ENCODE results near the gene CRKL.

Gene CRKL

DNA sequence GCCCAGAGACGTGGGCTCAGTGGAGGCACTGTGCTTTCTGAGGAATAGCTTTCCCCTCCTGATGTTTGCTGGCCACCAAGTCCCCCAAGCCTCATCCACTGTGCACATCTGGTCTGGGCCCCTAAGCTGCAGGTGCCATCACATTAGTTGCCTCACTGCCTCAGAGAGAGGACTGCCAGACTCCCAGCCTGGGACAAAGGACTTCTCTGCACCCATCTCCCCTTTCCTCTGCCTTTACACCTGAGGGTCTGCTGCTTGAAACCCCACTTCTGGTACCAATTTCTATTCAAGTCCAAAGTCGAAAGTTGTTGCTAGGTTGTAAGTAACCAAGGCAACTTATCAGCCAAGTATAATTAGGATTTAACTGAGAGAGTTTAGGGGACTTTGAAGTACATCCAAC, 61.2 kb downstream of the CRKL start (continued):
- TF ChIP-seq ZNF530 (tag by site-specific recombination; IDR thresholded peaks at IDR 0.05; ENCODE audit: low read depth): no peak

DNA sequence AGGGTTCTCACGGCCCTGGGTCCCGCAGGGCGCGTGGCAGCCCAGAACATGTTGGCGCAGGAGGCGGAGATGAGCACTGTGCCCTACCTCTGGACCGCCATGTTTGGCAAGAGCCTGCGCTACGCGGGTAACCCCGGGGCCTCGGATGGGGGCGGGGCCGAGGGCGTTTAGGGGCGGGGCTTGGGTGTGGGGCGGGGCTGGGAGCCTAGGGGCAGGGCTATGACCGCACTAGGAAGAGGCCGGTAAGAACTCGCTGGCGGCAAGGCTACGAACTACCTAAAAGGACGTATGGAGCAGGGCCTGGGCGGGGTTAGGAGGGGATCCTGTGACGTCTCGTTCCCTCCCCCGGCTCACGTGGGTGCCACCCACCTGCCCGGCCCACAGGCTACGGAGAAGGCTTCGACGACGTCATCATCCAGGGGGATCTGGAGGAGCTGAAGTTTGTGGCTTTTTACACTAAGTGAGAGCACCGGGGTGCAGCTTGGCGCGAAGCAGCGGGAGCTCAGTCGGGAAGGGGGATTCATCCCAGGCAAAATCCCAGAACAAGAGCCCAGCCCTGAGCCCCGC, 62.1 kb downstream of the CRKL start:
- no peak overlapping the region for H3K4me3 ChIP-seq (ENCODE audit: low read depth, low read length)
- no peaks in the 10 kb centered on the region for H3K4me1 ChIP-seq (ENCODE audit: control insufficient read depth, insufficient read depth, low read length)
- POLR2A ChIA-PET: interaction anchor here (0.5 to 3.7 kb wide), 3 partner anchors 8 to 23 kb away, joined by 3 to 80 read pairs (median 4); partner anchors contain the start of gene THAP7
- H3K9me3 ChIP-seq (ENCODE audit: control insufficient read depth, insufficient read depth, low read depth, low read length): no peaks in the 10 kb centered on the region
- CTCF ChIA-PET: no interaction called here
- H3K36me3 ChIP-seq (ENCODE audit: control insufficient read depth in 2 of 2, insufficient read depth in 1 of 2, low read length in 2 of 2): peaks cover 0 to 12% of the 10 kb centered on the region in 2 experiments; a peak in 1 of 3 replicates
- H3K27ac ChIP-seq (ENCODE audit: extremely low read depth, low read depth, low read length): no peak overlapping the region
- TF ChIP-seq GLI4 (tag by site-specific recombination; IDR thresholded peaks at IDR 0.05): no peak
- no peak for TF ChIP-seq ZBTB7A (tag by site-specific recombination; IDR thresholded peaks at IDR 0.05; ENCODE audit: low read depth)
- TF ChIP-seq OVOL3 (tag by site-specific recombination; IDR thresholded peaks at IDR 0.05): no peak
- peak; percentile 48; the same call in 1 of the 2 replicates for TF ChIP-seq EGR2 (tag by site-specific recombination; IDR thresholded peaks at IDR 0.05; ENCODE audit: low read depth)
- TF ChIP-seq ZNF48 (tag by site-specific recombination; IDR thresholded peaks at IDR 0.05): no peak
- TF ChIP-seq, protein P1, sequence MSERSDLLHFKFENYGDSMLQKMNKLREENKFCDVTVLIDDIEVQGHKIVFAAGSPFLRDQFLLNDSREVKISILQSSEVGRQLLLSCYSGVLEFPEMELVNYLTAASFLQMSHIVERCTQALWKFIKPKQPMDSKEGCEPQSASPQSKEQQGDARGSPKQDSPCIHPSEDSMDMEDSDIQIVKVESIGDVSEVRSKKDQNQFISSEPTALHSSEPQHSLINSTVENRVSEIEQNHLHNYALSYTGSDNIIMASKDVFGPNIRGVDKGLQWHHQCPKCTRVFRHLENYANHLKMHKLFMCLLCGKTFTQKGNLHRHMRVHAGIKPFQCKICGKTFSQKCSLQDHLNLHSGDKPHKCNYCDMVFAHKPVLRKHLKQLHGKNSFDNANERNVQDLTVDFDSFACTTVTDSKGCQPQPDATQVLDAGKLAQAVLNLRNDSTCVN (tag by site-specific recombination; optimal IDR thresholded peaks at IDR 0.05): no peak
- no peak for TF ChIP-seq ZNF223 (tag by site-specific recombination; IDR thresholded peaks at IDR 0.05)
- TF ChIP-seq ZNF626 (tag by site-specific recombination; IDR thresholded peaks at IDR 0.05): no peak
- TF ChIP-seq, protein P2, sequence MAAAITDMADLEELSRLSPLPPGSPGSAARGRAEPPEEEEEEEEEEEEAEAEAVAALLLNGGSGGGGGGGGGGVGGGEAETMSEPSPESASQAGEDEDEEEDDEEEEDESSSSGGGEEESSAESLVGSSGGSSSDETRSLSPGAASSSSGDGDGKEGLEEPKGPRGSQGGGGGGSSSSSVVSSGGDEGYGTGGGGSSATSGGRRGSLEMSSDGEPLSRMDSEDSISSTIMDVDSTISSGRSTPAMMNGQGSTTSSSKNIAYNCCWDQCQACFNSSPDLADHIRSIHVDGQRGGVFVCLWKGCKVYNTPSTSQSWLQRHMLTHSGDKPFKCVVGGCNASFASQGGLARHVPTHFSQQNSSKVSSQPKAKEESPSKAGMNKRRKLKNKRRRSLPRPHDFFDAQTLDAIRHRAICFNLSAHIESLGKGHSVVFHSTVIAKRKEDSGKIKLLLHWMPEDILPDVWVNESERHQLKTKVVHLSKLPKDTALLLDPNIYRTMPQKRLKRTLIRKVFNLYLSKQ (tag by site-specific recombination; IDR thresholded peaks at IDR 0.05; ENCODE audit: borderline replicate concordance): no peak
- TF ChIP-seq ZNF341 (tag by site-specific recombination; IDR thresholded peaks at IDR 0.05; ENCODE audit: low read depth): no peak
- no peak for TF ChIP-seq ZNF677 (tag by site-specific recombination; IDR thresholded peaks at IDR 0.05)
- TF ChIP-seq ZEB2 (tag by site-specific recombination; IDR thresholded peaks at IDR 0.05): no peak
- TF ChIP-seq ZNF600 (tag by site-specific recombination; IDR thresholded peaks at IDR 0.05): no peak
- no peak for TF ChIP-seq ZNF501 (tag by site-specific recombination; IDR thresholded peaks at IDR 0.05)
- TF ChIP-seq, protein P3, sequence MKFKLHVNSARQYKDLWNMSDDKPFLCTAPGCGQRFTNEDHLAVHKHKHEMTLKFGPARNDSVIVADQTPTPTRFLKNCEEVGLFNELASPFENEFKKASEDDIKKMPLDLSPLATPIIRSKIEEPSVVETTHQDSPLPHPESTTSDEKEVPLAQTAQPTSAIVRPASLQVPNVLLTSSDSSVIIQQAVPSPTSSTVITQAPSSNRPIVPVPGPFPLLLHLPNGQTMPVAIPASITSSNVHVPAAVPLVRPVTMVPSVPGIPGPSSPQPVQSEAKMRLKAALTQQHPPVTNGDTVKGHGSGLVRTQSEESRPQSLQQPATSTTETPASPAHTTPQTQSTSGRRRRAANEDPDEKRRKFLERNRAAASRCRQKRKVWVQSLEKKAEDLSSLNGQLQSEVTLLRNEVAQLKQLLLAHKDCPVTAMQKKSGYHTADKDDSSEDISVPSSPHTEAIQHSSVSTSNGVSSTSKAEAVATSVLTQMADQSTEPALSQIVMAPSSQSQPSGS (tag by site-specific recombination; IDR thresholded peaks at IDR 0.05; ENCODE audit: low read depth): peak; percentile 90
- no peak for TF ChIP-seq ZNF521 (tag by site-specific recombination; IDR thresholded peaks at IDR 0.05)
- TF ChIP-seq SCRT2 (tag by site-specific recombination; IDR thresholded peaks at IDR 0.05): no peak
- no peak for TF ChIP-seq ZNF610 (tag by site-specific recombination; IDR thresholded peaks at IDR 0.05; ENCODE audit: borderline replicate concordance)
- no peak for TF ChIP-seq ZNF292 (tag by site-specific recombination; IDR thresholded peaks at IDR 0.05; ENCODE audit: borderline replicate concordance, low read depth)
- TF ChIP-seq ZFHX2 (tag by site-specific recombination; conservative IDR thresholded peaks at IDR 0.05): peak; percentile 72
- no peak for TF ChIP-seq SP2 (tag by site-specific recombination; IDR thresholded peaks at IDR 0.05)
- no peak for TF ChIP-seq ZBTB20 (tag by site-specific recombination; IDR thresholded peaks at IDR 0.05)
- no peak for TF ChIP-seq ZNF660 (tag by site-specific recombination; IDR thresholded peaks at IDR 0.05)
- TF ChIP-seq ZNF23 (tag by site-specific recombination; IDR thresholded peaks at IDR 0.05; ENCODE audit: borderline replicate concordance): no peak
- TF ChIP-seq ZIC2 (tag by site-specific recombination; IDR thresholded peaks at IDR 0.05): peak; percentile 58
- TF ChIP-seq, protein P4, sequence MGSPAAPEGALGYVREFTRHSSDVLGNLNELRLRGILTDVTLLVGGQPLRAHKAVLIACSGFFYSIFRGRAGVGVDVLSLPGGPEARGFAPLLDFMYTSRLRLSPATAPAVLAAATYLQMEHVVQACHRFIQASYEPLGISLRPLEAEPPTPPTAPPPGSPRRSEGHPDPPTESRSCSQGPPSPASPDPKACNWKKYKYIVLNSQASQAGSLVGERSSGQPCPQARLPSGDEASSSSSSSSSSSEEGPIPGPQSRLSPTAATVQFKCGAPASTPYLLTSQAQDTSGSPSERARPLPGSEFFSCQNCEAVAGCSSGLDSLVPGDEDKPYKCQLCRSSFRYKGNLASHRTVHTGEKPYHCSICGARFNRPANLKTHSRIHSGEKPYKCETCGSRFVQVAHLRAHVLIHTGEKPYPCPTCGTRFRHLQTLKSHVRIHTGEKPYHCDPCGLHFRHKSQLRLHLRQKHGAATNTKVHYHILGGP (tag by site-specific recombination; IDR thresholded peaks at IDR 0.05): no peak
- TF ChIP-seq MYNN (tag by site-specific recombination; IDR thresholded peaks at IDR 0.05; ENCODE audit: borderline replicate concordance): no peak
- TF ChIP-seq ZNF514 (tag by site-specific recombination; IDR thresholded peaks at IDR 0.05): no peak
- no peak for TF ChIP-seq ZNF19 (tag by site-specific recombination; IDR thresholded peaks at IDR 0.05; ENCODE audit: low read depth)
- TF ChIP-seq, protein P5, sequence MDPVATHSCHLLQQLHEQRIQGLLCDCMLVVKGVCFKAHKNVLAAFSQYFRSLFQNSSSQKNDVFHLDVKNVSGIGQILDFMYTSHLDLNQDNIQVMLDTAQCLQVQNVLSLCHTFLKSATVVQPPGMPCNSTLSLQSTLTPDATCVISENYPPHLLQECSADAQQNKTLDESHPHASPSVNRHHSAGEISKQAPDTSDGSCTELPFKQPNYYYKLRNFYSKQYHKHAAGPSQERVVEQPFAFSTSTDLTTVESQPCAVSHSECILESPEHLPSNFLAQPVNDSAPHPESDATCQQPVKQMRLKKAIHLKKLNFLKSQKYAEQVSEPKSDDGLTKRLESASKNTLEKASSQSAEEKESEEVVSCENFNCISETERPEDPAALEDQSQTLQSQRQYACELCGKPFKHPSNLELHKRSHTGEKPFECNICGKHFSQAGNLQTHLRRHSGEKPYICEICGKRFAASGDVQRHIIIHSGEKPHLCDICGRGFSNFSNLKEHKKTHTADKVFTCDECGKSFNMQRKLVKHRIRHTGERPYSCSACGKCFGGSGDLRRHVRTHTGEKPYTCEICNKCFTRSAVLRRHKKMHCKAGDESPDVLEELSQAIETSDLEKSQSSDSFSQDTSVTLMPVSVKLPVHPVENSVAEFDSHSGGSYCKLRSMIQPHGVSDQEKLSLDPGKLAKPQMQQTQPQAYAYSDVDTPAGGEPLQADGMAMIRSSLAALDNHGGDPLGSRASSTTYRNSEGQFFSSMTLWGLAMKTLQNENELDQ (tag by site-specific recombination; IDR thresholded peaks at IDR 0.05; ENCODE audit: low read depth): no peak

Measured in HEK293 (cell line).